ENCODE data around the gene FAM117B.

FAM117B gene

DNA sequence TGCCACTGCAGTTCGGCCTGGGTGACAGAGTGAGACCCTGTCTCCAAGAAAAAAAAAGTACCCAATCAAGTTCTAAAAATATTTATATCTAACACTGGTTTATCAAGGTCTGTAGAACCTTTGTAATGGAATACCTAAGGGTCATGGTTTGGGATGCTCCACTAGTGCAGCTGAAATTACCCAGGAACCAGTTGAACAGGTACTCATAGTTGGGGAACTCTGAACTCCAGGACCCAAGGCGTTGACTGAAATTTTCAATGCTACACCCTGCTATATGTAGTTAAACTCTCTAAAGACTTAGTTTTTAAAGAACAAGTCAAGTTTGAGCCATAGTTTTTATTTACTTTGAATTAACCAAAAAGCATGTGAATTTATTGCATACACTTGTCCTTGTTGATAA lies 55.1 kb downstream of the FAM117B start:
- TF ChIP-seq, protein P1, sequence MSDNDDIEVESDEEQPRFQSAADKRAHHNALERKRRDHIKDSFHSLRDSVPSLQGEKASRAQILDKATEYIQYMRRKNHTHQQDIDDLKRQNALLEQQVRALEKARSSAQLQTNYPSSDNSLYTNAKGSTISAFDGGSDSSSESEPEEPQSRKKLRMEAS (IDR thresholded peaks at IDR 0.05; ENCODE audit: low read depth, low read length): no peak
- TF ChIP-seq, protein P2, sequence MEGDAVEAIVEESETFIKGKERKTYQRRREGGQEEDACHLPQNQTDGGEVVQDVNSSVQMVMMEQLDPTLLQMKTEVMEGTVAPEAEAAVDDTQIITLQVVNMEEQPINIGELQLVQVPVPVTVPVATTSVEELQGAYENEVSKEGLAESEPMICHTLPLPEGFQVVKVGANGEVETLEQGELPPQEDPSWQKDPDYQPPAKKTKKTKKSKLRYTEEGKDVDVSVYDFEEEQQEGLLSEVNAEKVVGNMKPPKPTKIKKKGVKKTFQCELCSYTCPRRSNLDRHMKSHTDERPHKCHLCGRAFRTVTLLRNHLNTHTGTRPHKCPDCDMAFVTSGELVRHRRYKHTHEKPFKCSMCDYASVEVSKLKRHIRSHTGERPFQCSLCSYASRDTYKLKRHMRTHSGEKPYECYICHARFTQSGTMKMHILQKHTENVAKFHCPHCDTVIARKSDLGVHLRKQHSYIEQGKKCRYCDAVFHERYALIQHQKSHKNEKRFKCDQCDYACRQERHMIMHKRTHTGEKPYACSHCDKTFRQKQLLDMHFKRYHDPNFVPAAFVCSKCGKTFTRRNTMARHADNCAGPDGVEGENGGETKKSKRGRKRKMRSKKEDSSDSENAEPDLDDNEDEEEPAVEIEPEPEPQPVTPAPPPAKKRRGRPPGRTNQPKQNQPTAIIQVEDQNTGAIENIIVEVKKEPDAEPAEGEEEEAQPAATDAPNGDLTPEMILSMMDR (IDR thresholded peaks at IDR 0.05; ENCODE audit: low read depth, low read length): no peak
- DNase-seq (ENCODE audit: low read depth): no peak
- no peak overlapping the region for H3K4me3 ChIP-seq (ENCODE audit: low read depth, low read length)

DNA sequence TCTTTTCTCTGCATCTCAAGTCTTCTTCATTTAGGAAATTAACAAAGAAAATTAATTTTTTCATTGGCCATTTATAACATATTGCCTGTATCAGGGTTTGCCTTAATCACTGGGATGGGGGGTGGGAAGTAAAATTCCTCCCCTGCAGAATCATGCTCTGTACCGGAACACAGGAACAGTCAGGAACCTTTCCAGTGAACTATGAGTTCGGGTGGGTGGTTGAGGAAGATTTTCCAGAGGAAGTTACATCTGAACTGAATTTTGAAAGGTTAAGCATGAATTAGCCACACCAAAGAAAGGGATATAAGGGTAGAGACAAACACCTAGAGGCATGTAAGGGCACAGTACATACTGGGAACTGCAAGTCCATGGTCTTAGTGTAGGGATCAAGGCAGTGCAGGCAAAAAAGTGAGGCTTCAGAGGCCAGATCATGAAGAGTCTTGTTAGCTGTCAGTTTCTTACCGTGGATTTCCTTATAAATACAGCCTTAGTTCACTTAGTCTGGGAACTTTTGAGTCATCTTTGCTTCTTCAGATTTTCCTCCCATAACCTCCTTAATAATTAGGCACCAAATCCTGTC lies 55.6 kb downstream of the FAM117B start:
- TF ChIP-seq, protein P1 (IDR thresholded peaks at IDR 0.05; ENCODE audit: low read depth, low read length): no peak
- TF ChIP-seq POLR2A (IDR thresholded peaks at IDR 0.05; ENCODE audit: extremely low read depth, insufficient read length) (no peak), MYC (IDR thresholded peaks at IDR 0.05; ENCODE audit: low read depth, low read length) (no peak)
- TF ChIP-seq, protein P2 (IDR thresholded peaks at IDR 0.05; ENCODE audit: low read depth, low read length): no peak
- DNase-seq (ENCODE audit: low read depth): no peak
- H3K4me3 ChIP-seq (ENCODE audit: low read depth, low read length): no peak overlapping the region

DNA sequence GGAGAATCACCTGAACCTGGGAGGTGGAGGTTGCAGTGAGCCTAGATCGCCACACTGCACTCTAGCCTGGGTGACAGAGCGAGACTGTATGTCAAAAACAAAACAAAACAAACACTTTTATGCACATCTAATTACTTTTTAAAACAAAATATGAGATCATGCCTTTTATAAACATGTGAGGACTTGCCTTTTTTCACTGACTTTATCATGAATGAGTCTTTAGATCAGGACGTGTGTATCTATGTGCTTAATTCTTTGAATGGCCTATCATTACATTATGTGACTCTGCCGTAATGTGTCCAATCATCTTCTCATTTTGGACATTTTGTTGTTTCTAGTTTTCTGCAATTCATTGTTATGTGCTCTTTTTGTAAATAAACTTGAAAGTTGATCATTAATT lies 58.7 kb downstream of the FAM117B start:
- DNase-seq (ENCODE audit: low read depth): no peak
- no peak overlapping the region for H3K4me3 ChIP-seq (ENCODE audit: low read depth, low read length)
- TF ChIP-seq, protein P1 (IDR thresholded peaks at IDR 0.05; ENCODE audit: low read depth, low read length): no peak
- TF ChIP-seq, protein P2 (IDR thresholded peaks at IDR 0.05; ENCODE audit: low read depth, low read length): no peak
- TF ChIP-seq MYC (IDR thresholded peaks at IDR 0.05; ENCODE audit: low read depth, low read length): no peak
- no peak for TF ChIP-seq POLR2A (IDR thresholded peaks at IDR 0.05; ENCODE audit: extremely low read depth, insufficient read length)

DNA sequence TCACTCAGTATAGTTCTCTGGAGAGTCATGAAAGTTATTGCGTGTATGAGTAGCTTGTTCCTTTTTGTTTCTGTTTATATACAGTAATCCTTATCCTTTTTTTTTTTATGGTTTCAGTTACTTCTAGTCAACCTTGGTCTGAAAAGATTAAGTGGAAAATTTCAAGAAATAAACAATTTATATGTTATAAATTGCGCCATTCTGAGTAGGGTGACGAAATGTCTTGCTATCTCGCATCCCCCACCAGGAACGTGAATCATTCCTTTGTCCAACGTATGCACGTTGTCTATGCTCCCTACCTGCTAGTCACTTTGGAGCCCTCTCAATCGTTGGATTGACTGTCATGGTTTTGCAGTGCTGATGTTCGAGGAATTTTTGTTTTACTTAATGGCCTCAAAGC lies 60.4 kb downstream of the FAM117B start:
- H3K4me3 ChIP-seq (ENCODE audit: low read depth, low read length): no peak overlapping the region
- no peak for TF ChIP-seq POLR2A (IDR thresholded peaks at IDR 0.05; ENCODE audit: extremely low read depth, insufficient read length)
- no peak for TF ChIP-seq MYC (IDR thresholded peaks at IDR 0.05; ENCODE audit: low read depth, low read length)
- TF ChIP-seq, protein P2 (IDR thresholded peaks at IDR 0.05; ENCODE audit: low read depth, low read length): no peak
- TF ChIP-seq, protein P1 (IDR thresholded peaks at IDR 0.05; ENCODE audit: low read depth, low read length): no peak
- peak; percentile 25 for DNase-seq (ENCODE audit: low read depth)

DNA sequence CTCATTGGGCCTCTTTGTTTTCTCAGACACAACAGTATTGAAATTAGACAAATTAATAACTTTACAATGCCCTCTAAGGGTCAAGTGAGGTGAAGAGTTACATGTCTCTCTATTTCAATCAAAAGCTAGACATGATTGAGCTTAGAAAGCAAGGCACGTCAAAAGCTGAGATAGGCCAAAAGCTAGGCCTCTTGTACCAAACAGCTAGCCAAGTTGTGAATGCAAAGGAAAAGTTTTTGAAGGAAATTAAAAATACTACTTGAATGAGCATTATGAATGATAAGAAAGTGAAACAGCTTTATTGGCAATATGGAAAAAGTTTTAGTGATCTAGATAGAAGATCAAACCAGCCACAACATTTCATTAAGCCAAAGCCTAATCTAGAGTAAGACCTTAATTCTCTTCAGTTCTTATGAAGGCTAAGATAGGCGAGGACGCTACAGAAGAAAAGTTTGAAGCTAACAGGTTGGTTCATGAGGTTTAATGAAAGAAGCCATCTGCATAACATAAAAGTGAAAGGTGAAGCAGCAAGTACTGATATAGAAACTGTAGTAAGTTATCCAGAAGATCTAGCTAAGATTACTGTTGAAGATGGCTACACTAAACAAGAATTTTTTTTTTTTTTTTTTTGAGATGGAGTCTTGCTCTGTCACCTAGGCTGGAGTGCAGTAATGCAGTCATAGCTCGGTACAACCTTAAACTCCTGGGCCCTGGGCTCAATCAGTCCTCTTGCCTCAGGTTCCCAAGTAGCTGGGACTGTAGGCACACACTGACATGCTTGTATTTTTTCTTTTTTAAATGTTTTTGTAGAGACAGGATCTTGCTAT lies 65.5 kb downstream of the FAM117B start:
- TF ChIP-seq, protein P2 (IDR thresholded peaks at IDR 0.05; ENCODE audit: low read depth, low read length): no peak
- no peak for TF ChIP-seq MYC (IDR thresholded peaks at IDR 0.05; ENCODE audit: low read depth, low read length)
- TF ChIP-seq POLR2A (IDR thresholded peaks at IDR 0.05; ENCODE audit: extremely low read depth, insufficient read length): no peak
- TF ChIP-seq, protein P1 (IDR thresholded peaks at IDR 0.05; ENCODE audit: low read depth, low read length): no peak

More for the DNA sequence above, 65.5 kb downstream of the FAM117B start:
- H3K4me3 ChIP-seq (ENCODE audit: low read depth, low read length): no peak overlapping the region
- no peak for DNase-seq (ENCODE audit: low read depth)
